Activated T-helper 1 cell treated with anti-CD3 and anti-CD28 coated beads, Interleukin-2, amount 50 U/mL, for 16 hours (primary cell): ENCODE data around the gene PLEKHM3.

Source experiments
- DNase-seq, 2 donors: peaks; one replicate each; pipeline ENCODE4 v3.0.0-alpha.2; 2020; ENCODE audit warnings: low read depth in 1 of 2, low spot score in 1 of 2

Gene PLEKHM3

GRCh38 chr2:207867056-207867455, 158.3 kb downstream of the PLEKHM3 start:
- DNase-seq, result no peak

- no peak for DNase-seq
These were observed 160.1 kb downstream of the PLEKHM3 start for GRCh38 chr2:207865210-207865609.

GRCh38 chr2:207863345-207863744, 162.0 kb downstream of the PLEKHM3 start:
- no peak for DNase-seq

GRCh38 chr2:207861789-207862188, 163.5 kb downstream of the PLEKHM3 start:
- no peak for DNase-seq

- no peak for DNase-seq
These were observed 164.6 kb downstream of the PLEKHM3 start for GRCh38 chr2:207860685-207861084.

- no peak for DNase-seq
These were observed 169.7 kb downstream of the PLEKHM3 start for GRCh38 chr2:207855591-207855990.

GRCh38 chr2:207854484-207855440, 170.6 kb downstream of the PLEKHM3 start:
- DNase-seq, result no peak

- no peak for DNase-seq
These were observed 172.5 kb downstream of the PLEKHM3 start for GRCh38 chr2:207852791-207853190.

GRCh38 chr2:207849443-207849842, 175.9 kb downstream of the PLEKHM3 start:
- DNase-seq, result no peak

GRCh38 chr2:207848545-207848928, 176.8 kb downstream of the PLEKHM3 start:
- no peak for DNase-seq

- no peak for DNase-seq
These were observed 177.4 kb downstream of the PLEKHM3 start for GRCh38 chr2:207847807-207848544.

- no peak for DNase-seq
These were observed 178.1 kb downstream of the PLEKHM3 start for GRCh38 chr2:207847098-207847806.

- DNase-seq, result no peak
These were observed 180.0 kb downstream of the PLEKHM3 start for GRCh38 chr2:207845202-207845864.

GRCh38 chr2:207844648-207845047, 180.7 kb downstream of the PLEKHM3 start:
- no peak for DNase-seq

GRCh38 chr2:207840101-207840500, 185.2 kb downstream of the PLEKHM3 start:
- no peak for DNase-seq

- DNase-seq, result no peak
These were observed 185.8 kb downstream of the PLEKHM3 start for GRCh38 chr2:207839575-207839974.

GRCh38 chr2:207839028-207839427, 186.3 kb downstream of the PLEKHM3 start:
- DNase-seq, result no peak

- DNase-seq, result no peak
These were observed 188.7 kb downstream of the PLEKHM3 start for GRCh38 chr2:207836521-207837133.

- no peak for DNase-seq
These were observed 189.5 kb downstream of the PLEKHM3 start for GRCh38 chr2:207835805-207836204.

- no peak for DNase-seq
These were observed 192.0 kb downstream of the PLEKHM3 start for GRCh38 chr2:207833251-207833751.
